ENCODE data around the gene BCO1.

- TF ChIP-seq, protein P1, sequence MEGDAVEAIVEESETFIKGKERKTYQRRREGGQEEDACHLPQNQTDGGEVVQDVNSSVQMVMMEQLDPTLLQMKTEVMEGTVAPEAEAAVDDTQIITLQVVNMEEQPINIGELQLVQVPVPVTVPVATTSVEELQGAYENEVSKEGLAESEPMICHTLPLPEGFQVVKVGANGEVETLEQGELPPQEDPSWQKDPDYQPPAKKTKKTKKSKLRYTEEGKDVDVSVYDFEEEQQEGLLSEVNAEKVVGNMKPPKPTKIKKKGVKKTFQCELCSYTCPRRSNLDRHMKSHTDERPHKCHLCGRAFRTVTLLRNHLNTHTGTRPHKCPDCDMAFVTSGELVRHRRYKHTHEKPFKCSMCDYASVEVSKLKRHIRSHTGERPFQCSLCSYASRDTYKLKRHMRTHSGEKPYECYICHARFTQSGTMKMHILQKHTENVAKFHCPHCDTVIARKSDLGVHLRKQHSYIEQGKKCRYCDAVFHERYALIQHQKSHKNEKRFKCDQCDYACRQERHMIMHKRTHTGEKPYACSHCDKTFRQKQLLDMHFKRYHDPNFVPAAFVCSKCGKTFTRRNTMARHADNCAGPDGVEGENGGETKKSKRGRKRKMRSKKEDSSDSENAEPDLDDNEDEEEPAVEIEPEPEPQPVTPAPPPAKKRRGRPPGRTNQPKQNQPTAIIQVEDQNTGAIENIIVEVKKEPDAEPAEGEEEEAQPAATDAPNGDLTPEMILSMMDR (IDR thresholded peaks at IDR 0.05; ENCODE audit: low read length) = no peak
- TF ChIP-seq EZH2 (IDR thresholded peaks at IDR 0.05; ENCODE audit: borderline replicate concordance, low read length) = no peak
Observed at GRCh38 chr16:81189100-81189664, 49.3 kb upstream of the BCO1 start.
